NT2/D1 (cell line): ENCODE measurements around the gene CARD16.
A peak's percentile ranks its signal among the peaks of the same experiment; 100 is the strongest.

ENCODE experiments used
- DNase-seq: peaks from one replicate; pipeline ENCODE4 v3.0.0-alpha.2; 2011; ENCODE audit warnings: low read depth, low spot score
- H3K27me3 ChIP-seq: 2 replicates; pipeline ENCODE4 v1.6.0; 2011; ENCODE audit warnings: mild to moderate bottlenecking; ENCODE audit not compliant: insufficient read length, insufficient read depth
- H3K36me3 ChIP-seq: 2 replicates; pipeline ENCODE4 v1.6.1; 2011; ENCODE audit warnings: mild to moderate bottlenecking, low read length, mixed read lengths; ENCODE audit not compliant: insufficient read depth, insufficient read length
- H3K4me1 ChIP-seq: 2 replicates; pipeline ENCODE4 v1.5.1; 2011; ENCODE audit not compliant: insufficient read depth, insufficient read length
- H3K4me3 ChIP-seq: 2 replicates; pipeline ENCODE4 v1.5.1; 2011; ENCODE audit warnings: low read depth; ENCODE audit not compliant: insufficient read length
- H3K9ac ChIP-seq: 2 replicates; pipeline ENCODE4 v1.6.0; 2011; ENCODE audit warnings: low read depth; ENCODE audit not compliant: insufficient read length
- H3K9me3 ChIP-seq: 2 replicates; pipeline ENCODE4 v1.5.1; 2011; ENCODE audit warnings: mild to moderate bottlenecking, low read length; ENCODE audit not compliant: insufficient read depth
- SUZ12 ChIP-seq: IDR thresholded peaks from 2 replicates; pipeline ENCODE4 v1.6.1; 2011; ENCODE audit not compliant: insufficient read length, insufficient read depth; ENCODE audit errors: extremely low read depth
- YY1 ChIP-seq: IDR thresholded peaks from 2 replicates; pipeline ENCODE4 v1.6.1; 2011; ENCODE audit not compliant: insufficient read length, insufficient read depth
- ZNF274 ChIP-seq: IDR thresholded peaks from 2 replicates; pipeline ENCODE4 v1.6.1; 2011; ENCODE audit warnings: mild to moderate bottlenecking, low read depth, low read length

The CARD16 gene

GRCh38 chr11:105056446-105056845, 11.3 kb upstream of the CARD16 start:
- no peak for DNase-seq
- TF ChIP-seq ZNF274 (no peak), YY1 (no peak), SUZ12 (no peak)
- H3K27me3 ChIP-seq, result no peaks in the 10 kb centered on the region
- H3K9me3 ChIP-seq, result no peaks in the 10 kb centered on the region
- no peak overlapping the region for H3K4me3 ChIP-seq
- H3K36me3 ChIP-seq, result no peaks in the 10 kb centered on the region
- H3K4me1 ChIP-seq, result no peaks in the 10 kb centered on the region
- no peak overlapping the region for H3K9ac ChIP-seq

GRCh38 chr11:105054723-105055493, 9.8 kb upstream of the CARD16 start:
- H3K4me3 ChIP-seq, result no peak overlapping the region
- no peaks in the 10 kb centered on the region for H3K4me1 ChIP-seq
- no peaks in the 10 kb centered on the region for H3K36me3 ChIP-seq
- TF ChIP-seq SUZ12 (no peak), YY1 (no peak), ZNF274 (no peak)
- H3K9me3 ChIP-seq, result no peaks in the 10 kb centered on the region
- no peak overlapping the region for H3K9ac ChIP-seq
- H3K27me3 ChIP-seq, result no peaks in the 10 kb centered on the region
- DNase-seq, result no peak

- TF ChIP-seq SUZ12 (no peak), ZNF274 (no peak), YY1 (no peak)
- Histone ChIP-seq H3K4me1 (no peaks in the 10 kb centered on the region), H3K9me3 (no peaks in the 10 kb centered on the region), H3K36me3 (no peaks in the 10 kb centered on the region), H3K27me3 (no peaks in the 10 kb centered on the region), H3K9ac (no peak overlapping the region), H3K4me3 (no peak overlapping the region)
- DNase-seq, result no peak
These were observed 7.4 kb upstream of the CARD16 start for GRCh38 chr11:105052487-105052886.

GRCh38 chr11:105051559-105051958, 6.4 kb upstream of the CARD16 start:
- Histone ChIP-seq H3K4me3 (no peak overlapping the region), H3K36me3 (no peaks in the 10 kb centered on the region), H3K4me1 (no peaks in the 10 kb centered on the region), H3K27me3 (no peaks in the 10 kb centered on the region), H3K9ac (no peak overlapping the region), H3K9me3 (no peaks in the 10 kb centered on the region)
- DNase-seq, result no peak
- TF ChIP-seq ZNF274 (no peak), YY1 (no peak), SUZ12 (no peak)

- Histone ChIP-seq H3K27me3 (no peaks in the 10 kb centered on the region), H3K9me3 (no peaks in the 10 kb centered on the region), H3K4me1 (no peaks in the 10 kb centered on the region), H3K9ac (no peak overlapping the region), H3K36me3 (no peaks in the 10 kb centered on the region), H3K4me3 (no peak overlapping the region)
- no peak for TF ChIP-seq SUZ12
- no peak for TF ChIP-seq ZNF274
- TF ChIP-seq YY1, result no peak
- no peak for DNase-seq
These were observed 4.3 kb upstream of the CARD16 start for GRCh38 chr11:105049481-105049880.

- Histone ChIP-seq H3K27me3 (no peaks in the 10 kb centered on the region), H3K9me3 (no peaks in the 10 kb centered on the region), H3K9ac (no peak overlapping the region), H3K4me3 (no peak overlapping the region), H3K4me1 (no peaks in the 10 kb centered on the region), H3K36me3 (no peaks in the 10 kb centered on the region)
- peak; percentile 1 for DNase-seq
- no peak for TF ChIP-seq YY1
- no peak for TF ChIP-seq ZNF274
- TF ChIP-seq SUZ12, result no peak
These were observed 1.9 kb upstream of the CARD16 start for GRCh38 chr11:105046898-105047579.

GRCh38 chr11:105045676-105046296, 651 bp upstream of the CARD16 start:
- Histone ChIP-seq H3K4me3 (no peak overlapping the region), H3K36me3 (no peaks in the 10 kb centered on the region), H3K27me3 (no peaks in the 10 kb centered on the region), H3K4me1 (no peaks in the 10 kb centered on the region), H3K9me3 (no peaks in the 10 kb centered on the region), H3K9ac (no peak overlapping the region)
- no peak for DNase-seq
- TF ChIP-seq YY1 (no peak), SUZ12 (no peak), ZNF274 (no peak)
